Activated CD4-positive, alpha-beta T cell treated with anti-CD3 and anti-CD28 coated beads, Interleukin-2, Interleukin-4, amounts not matched to agents 100 ng/mL and 50 ng/mL, durations not matched to agents 16 hours and 8 hours (primary cell): ENCODE data around the gene MATN1.
"Not testable (repeated sequence)": the region's sequence is repeated elsewhere in the genome, so short reads cannot be mapped to it uniquely, and the experiment has no call there.

Source experiments
- DNase-seq: peaks from one replicate; pipeline ENCODE4 v3.0.0-alpha.2; 2020; ENCODE audit warnings: low spot score

The MATN1 gene

DNA sequence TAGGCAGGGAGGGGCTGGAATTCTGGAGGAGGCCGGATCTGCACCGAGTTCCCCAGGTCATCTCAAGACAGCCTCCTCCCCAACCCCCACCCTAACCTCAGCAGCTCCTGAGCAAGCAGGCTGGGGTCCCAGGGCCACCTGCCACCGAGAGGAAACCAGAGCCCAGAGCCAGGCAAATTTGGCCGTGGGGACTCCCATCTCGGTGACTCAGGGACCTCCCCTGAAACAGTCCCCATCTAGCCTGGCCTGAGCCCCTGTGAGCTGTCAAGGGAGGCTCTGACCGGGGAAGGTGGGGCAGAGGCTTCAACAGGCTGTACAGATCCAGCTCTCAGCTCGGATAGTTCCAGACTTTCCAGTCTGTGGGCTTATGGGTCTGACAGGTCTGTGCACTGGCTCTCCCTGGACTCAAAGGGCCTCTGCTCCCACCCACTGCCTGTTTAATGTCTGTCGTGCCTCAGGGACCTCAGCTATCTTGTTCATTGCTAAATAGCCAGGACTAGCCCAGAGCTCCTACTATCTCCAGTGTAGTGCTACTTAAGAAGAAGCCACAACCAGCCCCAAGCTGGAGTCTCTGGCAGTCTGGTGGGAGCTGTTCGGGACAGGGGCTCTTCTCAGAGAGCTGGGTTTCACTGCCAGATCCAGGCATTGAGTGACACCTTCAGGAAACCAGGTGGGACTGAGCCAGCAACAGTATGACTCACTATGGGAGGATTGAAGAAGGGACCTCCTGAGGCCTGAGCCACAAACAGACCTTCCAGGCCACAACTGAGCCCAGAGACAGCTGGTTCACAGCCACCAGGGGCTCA is 25.6 kb downstream of the MATN1 start:
- DNase-seq, result no peak

DNA sequence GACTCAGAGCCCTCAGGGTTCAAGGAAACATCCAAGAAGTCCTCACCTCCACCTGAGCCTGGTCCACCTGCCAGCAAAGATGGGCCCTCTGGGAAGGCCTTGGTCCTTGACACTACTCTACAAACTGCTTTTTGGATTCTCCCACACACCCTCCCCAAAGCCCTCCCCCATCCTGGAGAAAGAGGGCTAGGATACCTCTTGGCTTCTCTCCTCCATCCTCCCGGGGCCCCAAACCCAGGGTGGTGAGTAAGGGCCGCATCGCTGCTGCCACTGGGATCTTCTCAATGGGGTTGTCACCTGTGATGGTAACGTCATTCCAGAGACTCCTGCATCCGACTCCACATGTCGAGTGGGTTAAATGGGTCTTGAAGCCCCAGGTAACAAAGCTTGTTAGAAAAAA is 26.6 kb downstream of the MATN1 start:
- DNase-seq, result no peak

DNA sequence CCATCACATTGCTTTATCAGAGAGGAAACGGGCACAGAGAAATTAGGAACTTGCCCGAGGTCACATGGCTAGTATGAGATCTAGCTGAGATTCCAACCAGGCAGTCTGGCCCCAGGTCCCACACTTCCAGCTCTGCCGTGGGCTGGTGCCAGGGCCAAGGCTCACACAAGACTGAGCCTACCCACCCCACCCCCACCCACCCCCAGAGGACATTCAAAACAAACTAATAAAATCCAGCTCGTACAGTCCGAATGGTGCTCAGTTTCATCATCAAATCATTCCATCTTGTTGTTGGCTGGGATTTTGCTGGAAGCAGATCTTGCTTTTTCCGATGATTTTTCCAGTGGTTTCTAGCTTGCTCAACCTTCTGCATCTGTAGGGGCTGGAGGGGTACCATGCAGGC is 27.9 kb downstream of the MATN1 start:
- DNase-seq, result no peak

GRCh38 chr1:30694280-30695175 is 28.9 kb downstream of the MATN1 start:
- DNase-seq, result no peak

GRCh38 chr1:30693822-30694221 is 29.6 kb downstream of the MATN1 start:
- no peak for DNase-seq

GRCh38 chr1:30693366-30693765 is 30.0 kb downstream of the MATN1 start:
- DNase-seq, result no peak

DNA sequence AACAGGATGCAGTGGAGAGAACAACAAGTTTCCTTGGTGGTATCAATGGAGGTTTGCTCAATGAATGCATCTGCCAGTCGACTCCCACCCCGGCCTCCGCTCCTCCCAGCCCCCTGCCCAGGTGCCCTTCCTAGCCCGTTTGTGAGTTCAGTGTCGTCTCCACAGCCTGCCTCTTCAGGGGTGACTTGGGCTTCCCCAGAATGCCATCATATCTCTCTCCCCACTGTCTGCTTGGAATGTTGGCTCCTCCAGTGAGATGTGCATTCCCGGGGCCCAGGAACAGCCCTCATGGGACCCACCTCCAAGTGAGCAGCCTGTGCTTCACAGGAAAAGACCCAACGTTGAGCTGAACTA is 30.5 kb downstream of the MATN1 start:
- DNase-seq, result no peak

GRCh38 chr1:30692201-30692947 is 31.0 kb downstream of the MATN1 start:
- DNase-seq, result no peak

GRCh38 chr1:30691480-30691879 is 31.9 kb downstream of the MATN1 start:
- DNase-seq, result no peak

- DNase-seq, result no peak
These were observed 33.3 kb downstream of the MATN1 start for GRCh38 chr1:30689901-30690645.

DNA sequence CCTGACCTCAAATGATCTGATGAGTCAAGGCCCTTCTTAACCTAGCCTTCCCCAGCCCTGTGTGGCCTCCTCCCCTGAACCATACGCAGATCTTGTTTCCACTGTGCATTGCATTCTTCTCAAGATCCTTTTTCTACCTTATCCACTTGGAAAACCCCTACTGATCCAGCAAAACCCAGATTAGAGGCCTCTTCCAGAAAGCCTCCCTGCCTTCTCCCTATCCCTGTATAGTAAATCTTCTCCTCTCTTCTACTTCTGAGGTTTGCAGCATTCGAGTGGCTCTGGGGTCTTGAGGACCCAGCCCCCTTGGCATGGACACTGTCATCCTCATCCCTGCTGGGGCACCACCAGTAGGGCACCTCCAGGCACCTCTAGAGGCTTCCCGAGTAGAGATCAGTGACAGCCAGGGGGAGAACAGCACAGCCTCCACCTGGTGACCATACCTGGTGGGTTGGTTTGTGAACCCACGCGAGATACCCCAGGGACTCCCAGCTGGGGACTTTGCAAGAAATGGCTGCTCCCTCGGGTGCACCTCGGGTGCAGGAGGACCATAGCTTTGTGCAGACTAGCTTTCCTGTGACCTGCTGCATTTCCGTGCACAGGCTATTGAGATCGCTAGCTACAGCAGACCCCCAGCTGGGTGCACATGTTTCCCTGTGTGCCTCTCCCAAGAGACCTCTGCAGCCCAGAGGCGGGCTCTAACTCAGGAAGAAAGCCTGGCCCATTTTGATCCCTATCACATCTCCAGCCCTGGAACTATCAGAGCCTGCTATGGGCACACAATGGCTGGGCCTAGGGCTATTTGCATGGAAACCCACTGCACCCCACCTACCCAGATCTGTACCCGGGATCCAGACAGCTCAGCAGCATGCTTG is 34.2 kb downstream of the MATN1 start:
- DNase-seq, result no peak

DNA sequence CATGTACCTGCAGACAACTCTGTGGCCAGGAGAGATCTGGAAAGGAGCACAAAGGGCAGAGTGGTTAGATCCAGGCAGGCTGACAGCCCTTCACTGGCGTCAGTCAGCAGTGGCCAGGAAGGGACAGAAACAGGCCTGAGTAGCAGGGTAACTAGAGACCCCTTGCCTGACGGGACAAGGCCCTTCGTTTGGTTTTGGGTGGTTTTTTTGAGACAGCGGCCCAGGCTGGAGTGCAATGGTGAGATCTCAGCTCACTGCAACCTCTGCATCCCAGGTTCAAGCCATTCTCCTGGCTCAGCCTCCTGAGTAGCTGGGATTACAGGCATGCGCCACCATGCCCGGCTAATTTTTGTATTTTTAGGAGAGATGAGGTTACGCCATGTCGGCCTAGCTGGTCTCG is 34.9 kb downstream of the MATN1 start:
- DNase-seq, result not testable (repeated sequence)

DNA sequence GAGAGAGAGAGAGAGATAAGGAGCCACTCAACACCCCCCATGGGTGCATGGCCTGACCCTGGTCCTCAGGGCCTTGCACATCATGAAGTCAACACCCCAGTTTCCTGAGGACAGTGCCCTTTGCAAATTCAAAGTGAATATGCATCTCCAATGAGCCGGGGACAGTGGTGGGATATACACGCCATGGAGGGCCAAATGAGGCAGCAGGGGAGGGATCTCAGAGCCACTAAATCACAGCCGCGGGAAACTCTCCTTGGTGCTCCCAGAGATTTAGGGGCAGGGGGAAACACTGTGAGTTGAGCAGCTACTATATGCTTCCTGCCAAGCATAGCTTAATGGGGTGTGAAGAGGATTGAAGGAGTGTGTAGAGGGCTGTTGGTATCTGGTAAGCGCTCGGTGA is 35.5 kb downstream of the MATN1 start:
- no peak for DNase-seq

- no peak for DNase-seq
These were observed 37.0 kb downstream of the MATN1 start for GRCh38 chr1:30686236-30686935.

GRCh38 chr1:30685796-30686165 is 37.6 kb downstream of the MATN1 start:
- no peak for DNase-seq

DNA sequence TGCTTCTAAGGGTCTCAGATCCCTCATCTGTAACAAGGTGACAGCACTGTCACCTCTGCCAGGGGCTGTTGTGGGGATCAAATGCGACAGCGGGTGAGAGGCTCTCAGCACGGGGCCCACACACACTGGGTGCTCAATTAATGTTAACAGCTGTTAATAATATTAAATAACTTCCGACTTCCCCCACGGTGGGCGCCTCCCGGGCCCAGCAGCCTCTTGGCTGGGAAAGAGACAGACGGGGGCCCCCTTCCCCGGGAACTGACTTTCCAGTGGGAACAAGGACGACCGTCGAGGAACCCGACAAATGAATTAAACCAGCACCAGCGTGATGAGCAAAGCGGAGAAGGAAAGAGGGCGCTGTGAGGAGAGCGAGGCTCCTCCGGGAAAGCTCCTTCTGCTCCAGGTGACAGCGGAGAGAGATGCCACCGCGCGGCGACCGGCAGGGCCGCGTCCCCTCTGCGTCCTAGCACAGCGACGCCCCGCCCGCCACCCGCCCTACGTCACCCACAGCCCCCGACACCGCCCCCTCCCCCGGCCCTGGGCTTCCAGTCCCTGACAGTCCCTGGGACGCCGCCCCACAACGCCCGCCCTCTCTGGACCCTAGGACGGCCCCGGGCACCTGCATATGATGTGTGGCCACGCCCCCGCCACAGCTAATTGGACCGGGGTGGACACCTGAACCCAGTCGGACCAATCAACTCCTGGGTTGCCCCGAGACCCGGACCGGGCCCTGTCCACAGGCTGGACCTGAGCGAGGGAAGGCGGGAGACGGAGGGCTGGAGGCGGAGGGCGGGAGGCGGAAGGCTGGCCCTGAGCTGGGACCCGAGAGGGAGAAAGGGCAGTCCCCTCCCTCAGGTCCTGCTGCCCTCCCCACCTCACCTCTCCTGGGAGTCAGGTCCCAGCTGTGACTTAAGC is 38.2 kb downstream of the MATN1 start:
- no peak for DNase-seq

GRCh38 chr1:30684259-30684658 is 39.1 kb downstream of the MATN1 start:
- no peak for DNase-seq

- no peak for DNase-seq
These were observed 39.7 kb downstream of the MATN1 start for GRCh38 chr1:30683699-30684098.
